Measurements from ENCODE around the gene AMACR.
"Not testable (repeated sequence)": the region's sequence is repeated elsewhere in the genome, so short reads cannot be mapped to it uniquely, and the experiment has no call there.

AMACR gene

GRCh38 chr5:34037726-34038125, 29.9 kb upstream of the AMACR start:
- DNase-seq (ENCODE audit: low read depth), result no peak

- no peak for DNase-seq (ENCODE audit: low read depth)
These were observed 27.9 kb upstream of the AMACR start for GRCh38 chr5:34035756-34036155.

GRCh38 chr5:34034534-34035327, 26.9 kb upstream of the AMACR start:
- no peak for DNase-seq (ENCODE audit: low read depth)

- DNase-seq (ENCODE audit: low read depth), result no peak
These were observed 24.1 kb upstream of the AMACR start for GRCh38 chr5:34031966-34032365.

GRCh38 chr5:34031117-34031516, 23.3 kb upstream of the AMACR start:
- DNase-seq (ENCODE audit: low read depth), result no peak

GRCh38 chr5:34030585-34030984, 22.7 kb upstream of the AMACR start:
- DNase-seq (ENCODE audit: low read depth), result not testable (repeated sequence)

- DNase-seq (ENCODE audit: low read depth), result no peak
These were observed 22.2 kb upstream of the AMACR start for GRCh38 chr5:34030048-34030447.

- DNase-seq (ENCODE audit: low read depth), result no peak
These were observed 20.5 kb upstream of the AMACR start for GRCh38 chr5:34028349-34028748.

GRCh38 chr5:34026089-34026761, 18.4 kb upstream of the AMACR start:
- DNase-seq (ENCODE audit: low read depth), result no peak

GRCh38 chr5:34022121-34022705, 14.4 kb upstream of the AMACR start:
- DNase-seq (ENCODE audit: low read depth), result no peak

- DNase-seq (ENCODE audit: low read depth), result no peak
These were observed 13.5 kb upstream of the AMACR start for GRCh38 chr5:34021334-34021733.

GRCh38 chr5:34020726-34021125, 12.9 kb upstream of the AMACR start:
- DNase-seq (ENCODE audit: low read depth), result no peak

GRCh38 chr5:34017254-34017653, 9.4 kb upstream of the AMACR start:
- no peak for DNase-seq (ENCODE audit: low read depth)

- DNase-seq (ENCODE audit: low read depth), result no peak
These were observed 8.9 kb upstream of the AMACR start for GRCh38 chr5:34016750-34017149.

GRCh38 chr5:34016222-34016621, 8.4 kb upstream of the AMACR start:
- DNase-seq (ENCODE audit: low read depth), result no peak

- DNase-seq (ENCODE audit: low read depth), result no peak
These were observed 7.4 kb upstream of the AMACR start for GRCh38 chr5:34015120-34015822.

GRCh38 chr5:34014626-34015025, 6.8 kb upstream of the AMACR start:
- no peak for DNase-seq (ENCODE audit: low read depth)

GRCh38 chr5:34013547-34013946, 5.7 kb upstream of the AMACR start:
- DNase-seq (ENCODE audit: low read depth), result no peak

GRCh38 chr5:34012791-34013190, 4.9 kb upstream of the AMACR start:
- no peak for DNase-seq (ENCODE audit: low read depth)

- no peak for DNase-seq (ENCODE audit: low read depth)
These were observed 3.7 kb upstream of the AMACR start for GRCh38 chr5:34011536-34011935.

- DNase-seq (ENCODE audit: low read depth), result not testable (repeated sequence)
These were observed 2.3 kb upstream of the AMACR start for GRCh38 chr5:34010146-34010545.

- no peak for DNase-seq (ENCODE audit: low read depth)
These were observed 1.8 kb upstream of the AMACR start for GRCh38 chr5:34009610-34010009.

- DNase-seq (ENCODE audit: low read depth), result no peak
These were observed 952 bp upstream of the AMACR start for GRCh38 chr5:34008802-34009201.

Measured in activated gamma-delta T cell treated with anti-CD3 and anti-CD28 coated beads, Interleukin-2, amount 50 U/mL, for 16 hours (primary cell).